ENCODE results near the gene OGT. TPM values are rescaled to one million over a fixed set of nuclear protein-coding genes. Genes with fewer than 3 reads are reported as not detected.
"Not testable (repeated sequence)": the region's sequence is repeated elsewhere in the genome, so short reads cannot be mapped to it uniquely, and the experiment has no call there.

Gene OGT
- total RNA-seq, 1 experiment from 2014 or later, result 282 TPM

GRCh38 chrX:71504346-71504745 is 28.6 kb upstream of the OGT start:
- intact Hi-C loops (cut with micrococcal nuclease), result no loop called here
- CTCF ChIA-PET, result interaction anchor here (0.6 kb wide), 1 partner anchor 9 kb away, joined by 3 read pairs; no protein-coding TSS in a partner anchor
- no peak overlapping the region for H3K4me3 Mint-ChIP-seq (ENCODE audit: unreplicated experiment)
- POLR2A ChIA-PET, result no interaction called here
- no peak for TF ChIP-seq CTCF (IDR thresholded peaks at IDR 0.05; ENCODE audit: unreplicated experiment)
- H3K36me3 Mint-ChIP-seq (ENCODE audit: insufficient read depth, unreplicated experiment), result no peaks in the 10 kb centered on the region
- no peak overlapping the region for H3K27ac Mint-ChIP-seq (ENCODE audit: low read depth, unreplicated experiment)
- no peak for DNase-seq (ENCODE audit: unreplicated experiment)
- no TSS peak for BruUV-seq (replicated peaks)
- H3K27me3 Mint-ChIP-seq (ENCODE audit: insufficient read depth, unreplicated experiment), result no peaks in the 10 kb centered on the region
- H3K4me1 Mint-ChIP-seq (ENCODE audit: insufficient read depth, unreplicated experiment), result no peaks in the 10 kb centered on the region
- H3K9me3 Mint-ChIP-seq (ENCODE audit: unreplicated experiment), result no peaks in the 10 kb centered on the region

- no peak for DNase-seq (ENCODE audit: unreplicated experiment)
- H3K27me3 Mint-ChIP-seq (ENCODE audit: insufficient read depth, unreplicated experiment), result peaks cover 18% of the 10 kb centered on the region
- peaks cover 2% of the 10 kb centered on the region for H3K4me1 Mint-ChIP-seq (ENCODE audit: insufficient read depth, unreplicated experiment)
- BruUV-seq (replicated peaks), result no TSS peak
- ChIA-PET POLR2A (no interaction called here), CTCF (no interaction called here)
- no peak for TF ChIP-seq CTCF (IDR thresholded peaks at IDR 0.05; ENCODE audit: unreplicated experiment)
- H3K4me3 Mint-ChIP-seq (ENCODE audit: unreplicated experiment), result no peak overlapping the region
- H3K27ac Mint-ChIP-seq (ENCODE audit: low read depth, unreplicated experiment), result no peak overlapping the region
- H3K36me3 Mint-ChIP-seq (ENCODE audit: insufficient read depth, unreplicated experiment), result no peaks in the 10 kb centered on the region
- no peaks in the 10 kb centered on the region for H3K9me3 Mint-ChIP-seq (ENCODE audit: unreplicated experiment)
- intact Hi-C loops (cut with micrococcal nuclease), result no loop called here
Observed at GRCh38 chrX:71509289-71509688, 23.6 kb upstream of the OGT start.

GRCh38 chrX:71510161-71510560 is 22.7 kb upstream of the OGT start:
- Mint-ChIP-seq H3K27me3 (ENCODE audit: insufficient read depth, unreplicated experiment) (peaks cover 22% of the 10 kb centered on the region), H3K27ac (ENCODE audit: low read depth, unreplicated experiment) (no peak overlapping the region), H3K4me3 (ENCODE audit: unreplicated experiment) (no peak overlapping the region), H3K4me1 (ENCODE audit: insufficient read depth, unreplicated experiment) (peaks cover 6% of the 10 kb centered on the region), H3K9me3 (ENCODE audit: unreplicated experiment) (no peaks in the 10 kb centered on the region), H3K36me3 (ENCODE audit: insufficient read depth, unreplicated experiment) (no peaks in the 10 kb centered on the region)
- no TSS peak for BruUV-seq (replicated peaks)
- ChIA-PET POLR2A (no interaction called here), CTCF (no interaction called here)
- TF ChIP-seq CTCF (IDR thresholded peaks at IDR 0.05; ENCODE audit: unreplicated experiment), result no peak
- intact Hi-C loops (cut with micrococcal nuclease), result no loop called here
- DNase-seq (ENCODE audit: unreplicated experiment), result no peak

- H3K9me3 Mint-ChIP-seq (ENCODE audit: unreplicated experiment); H3K4me1 Mint-ChIP-seq (ENCODE audit: insufficient read depth, unreplicated experiment): not testable (repeated sequence)
Observed at GRCh38 chrX:71513731-71514130, 19.2 kb upstream of the OGT start.

More at GRCh38 chrX:71513731-71514130, 19.2 kb upstream of the OGT start:
- peaks cover 22% of the 10 kb centered on the region for H3K27me3 Mint-ChIP-seq (ENCODE audit: insufficient read depth, unreplicated experiment)
- H3K36me3 Mint-ChIP-seq (ENCODE audit: insufficient read depth, unreplicated experiment); DNase-seq (ENCODE audit: unreplicated experiment); CTCF ChIA-PET; intact Hi-C loops (cut with micrococcal nuclease); H3K27ac Mint-ChIP-seq (ENCODE audit: low read depth, unreplicated experiment); BruUV-seq (replicated peaks); H3K4me3 Mint-ChIP-seq (ENCODE audit: unreplicated experiment): not testable (repeated sequence)
- POLR2A ChIA-PET, result interaction anchor here (1.5 kb wide), 1 partner anchor 19 kb away, joined by 4 read pairs; no protein-coding TSS in a partner anchor
